WERI-Rb-1 (cell line): Measurements from ENCODE around the gene VEGFB.
A peak's percentile ranks its signal among the peaks of the same experiment; 100 is the strongest.

Experiments used
- DNase-seq: peaks from one replicate; pipeline ENCODE4 v3.0.0-alpha.2; 2020
- H3K27ac ChIP-seq: fragments of 250-450 bp; sonication (Bioruptor Pico); 2 replicates; pipeline ENCODE4 v1.5.1; 2020; ENCODE audit warnings: mild to moderate bottlenecking, moderate library complexity
- H3K27me3 ChIP-seq: fragments of 250-450 bp; sonication (Bioruptor Pico); 2 replicates; pipeline ENCODE4 v1.5.1; 2021; ENCODE audit warnings: mild to moderate bottlenecking, low read depth, moderate library complexity; ENCODE audit not compliant: insufficient read depth, severe bottlenecking
- H3K36me3 ChIP-seq: fragments of 250-450 bp; sonication (Bioruptor Pico); 2 replicates; pipeline ENCODE4 v1.5.1; 2020; ENCODE audit warnings: mild to moderate bottlenecking, moderate library complexity
- H3K4me3 ChIP-seq: 2 replicates; pipeline ENCODE4 v1.5.1; 2011; ENCODE audit warnings: low read depth, mild to moderate bottlenecking, control low read depth, low read length
- H3K9me3 ChIP-seq: fragments of 250-450 bp; sonication (Bioruptor Pico); 2 replicates; pipeline ENCODE4 v1.5.1; 2021; ENCODE audit warnings: mild to moderate bottlenecking, moderate library complexity; ENCODE audit not compliant: severe bottlenecking
- TF ChIP-seq, protein P1 (sequence below): IDR thresholded peaks from 2 replicates; pipeline ENCODE4 v1.5.1; 2011; ENCODE audit warnings: low read depth, mild to moderate bottlenecking, control low read depth, inconsistent platforms, low read length

The VEGFB gene

GRCh38 chr11:64204464-64204989 lies 29.9 kb upstream of the VEGFB start:
- TF ChIP-seq, protein P1, sequence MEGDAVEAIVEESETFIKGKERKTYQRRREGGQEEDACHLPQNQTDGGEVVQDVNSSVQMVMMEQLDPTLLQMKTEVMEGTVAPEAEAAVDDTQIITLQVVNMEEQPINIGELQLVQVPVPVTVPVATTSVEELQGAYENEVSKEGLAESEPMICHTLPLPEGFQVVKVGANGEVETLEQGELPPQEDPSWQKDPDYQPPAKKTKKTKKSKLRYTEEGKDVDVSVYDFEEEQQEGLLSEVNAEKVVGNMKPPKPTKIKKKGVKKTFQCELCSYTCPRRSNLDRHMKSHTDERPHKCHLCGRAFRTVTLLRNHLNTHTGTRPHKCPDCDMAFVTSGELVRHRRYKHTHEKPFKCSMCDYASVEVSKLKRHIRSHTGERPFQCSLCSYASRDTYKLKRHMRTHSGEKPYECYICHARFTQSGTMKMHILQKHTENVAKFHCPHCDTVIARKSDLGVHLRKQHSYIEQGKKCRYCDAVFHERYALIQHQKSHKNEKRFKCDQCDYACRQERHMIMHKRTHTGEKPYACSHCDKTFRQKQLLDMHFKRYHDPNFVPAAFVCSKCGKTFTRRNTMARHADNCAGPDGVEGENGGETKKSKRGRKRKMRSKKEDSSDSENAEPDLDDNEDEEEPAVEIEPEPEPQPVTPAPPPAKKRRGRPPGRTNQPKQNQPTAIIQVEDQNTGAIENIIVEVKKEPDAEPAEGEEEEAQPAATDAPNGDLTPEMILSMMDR, result peak; percentile 72
- Histone ChIP-seq H3K27ac (no peak overlapping the region), H3K36me3 (peaks cover 82% of the 10 kb centered on the region), H3K4me3 (no peak overlapping the region), H3K27me3 (no peaks in the 10 kb centered on the region), H3K9me3 (no peaks in the 10 kb centered on the region)
- DNase-seq, result peak; percentile 76

DNA sequence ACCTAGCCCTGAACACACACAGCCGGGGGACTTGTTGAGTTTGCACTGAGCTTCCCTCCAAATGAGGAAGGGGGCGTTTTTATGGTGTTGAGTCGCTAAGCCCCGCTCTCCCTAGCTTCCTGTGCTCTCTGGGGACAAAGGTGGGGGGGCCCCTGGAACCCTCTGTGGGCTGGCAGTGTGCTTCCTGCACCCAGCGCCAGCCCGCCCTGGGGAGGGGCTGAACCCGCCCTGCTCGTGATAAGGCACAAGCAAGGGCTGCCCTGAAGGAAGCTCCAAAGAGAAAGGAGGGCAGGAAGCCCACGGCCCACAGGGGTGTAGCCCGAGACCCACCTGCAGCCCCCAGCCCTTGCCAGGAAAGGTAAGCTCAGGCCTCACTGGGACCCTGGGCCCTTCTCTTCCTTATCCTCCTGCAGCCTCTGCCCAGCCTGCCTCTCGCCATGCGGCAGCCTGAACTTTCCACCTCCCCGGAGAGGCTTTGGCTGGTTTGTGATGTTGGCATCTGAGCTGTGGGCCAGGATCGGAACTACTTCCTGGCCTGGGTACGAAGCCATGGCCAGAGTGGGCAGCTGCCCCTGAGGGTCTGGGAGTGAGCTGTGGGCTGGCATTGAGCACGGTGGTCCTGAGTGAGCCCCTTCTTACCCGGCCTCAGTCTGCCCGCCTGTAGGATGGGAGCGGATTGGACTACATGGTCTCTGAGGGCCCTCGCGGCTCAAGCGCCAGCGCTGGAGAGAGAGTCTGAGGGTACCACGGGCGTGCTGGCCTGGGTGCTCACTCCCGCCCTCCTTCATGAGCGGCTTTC lies 27.7 kb upstream of the VEGFB start, which contains the start of gene FERMT3:
Gene FERMT3 (plus strand): TSS at position 265 of the 799 bp plus-strand sequence. CDS start 644 bp downstream, outside the sequence.
- Histone ChIP-seq H3K36me3 (peaks cover 60% of the 10 kb centered on the region), H3K9me3 (no peaks in the 10 kb centered on the region), H3K27ac (no peak within 1 kb of the TSS), H3K27me3 (no peaks in the 10 kb centered on the region), H3K4me3 (no peak within 1 kb of the TSS)
- no peak for DNase-seq
- TF ChIP-seq, protein P1, result no peak

- H3K9me3 ChIP-seq, result no peaks in the 10 kb centered on the region
- no peaks in the 10 kb centered on the region for H3K27me3 ChIP-seq
- no peak overlapping the region for H3K27ac ChIP-seq
- H3K36me3 ChIP-seq, result peaks cover 54% of the 10 kb centered on the region
- no peak for DNase-seq
- TF ChIP-seq, protein P1, result no peak
- no peak overlapping the region for H3K4me3 ChIP-seq
These were observed 26.9 kb upstream of the VEGFB start for GRCh38 chr11:64207256-64208085.

DNA sequence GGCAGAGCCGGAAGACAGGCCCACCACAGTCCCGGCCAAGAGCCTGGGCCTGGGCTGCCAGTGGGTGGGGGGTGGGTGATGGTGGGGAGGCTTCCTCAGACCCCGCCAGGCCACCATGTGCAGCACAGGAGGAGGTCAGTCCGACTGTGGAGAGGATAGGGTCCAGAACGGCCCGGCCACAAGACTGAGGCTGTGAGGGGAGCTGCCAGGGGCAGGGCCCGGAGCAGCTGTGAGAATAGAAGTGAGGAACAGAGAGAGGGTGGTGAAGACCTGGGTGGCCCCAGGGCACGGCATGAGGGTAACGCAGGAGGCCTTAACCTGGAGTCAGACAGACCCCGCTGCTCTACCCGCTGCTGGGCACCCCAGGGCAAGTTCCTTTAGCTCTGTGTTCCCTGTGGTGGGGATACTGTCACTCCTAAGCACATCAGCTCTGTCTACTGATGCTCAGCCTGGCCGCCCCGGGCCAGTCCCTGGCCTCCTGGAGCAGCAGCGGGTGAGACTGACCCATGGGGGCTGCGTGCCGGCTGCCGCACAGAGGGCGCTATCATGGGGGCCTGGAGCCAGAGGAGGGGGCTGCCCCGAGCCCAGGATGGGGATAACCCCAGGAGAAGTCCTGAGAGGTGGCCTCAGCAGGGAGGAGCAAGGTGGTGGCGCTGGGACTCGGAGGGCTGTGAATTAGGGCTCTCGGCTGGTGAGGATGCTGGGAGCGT lies 26.1 kb upstream of the VEGFB start:
- no peak overlapping the region for H3K4me3 ChIP-seq
- no peak overlapping the region for H3K27ac ChIP-seq
- no peaks in the 10 kb centered on the region for H3K27me3 ChIP-seq
- DNase-seq, result no peak
- TF ChIP-seq, protein P1, result no peak
- no peaks in the 10 kb centered on the region for H3K9me3 ChIP-seq
- peaks cover 46% of the 10 kb centered on the region for H3K36me3 ChIP-seq

DNA sequence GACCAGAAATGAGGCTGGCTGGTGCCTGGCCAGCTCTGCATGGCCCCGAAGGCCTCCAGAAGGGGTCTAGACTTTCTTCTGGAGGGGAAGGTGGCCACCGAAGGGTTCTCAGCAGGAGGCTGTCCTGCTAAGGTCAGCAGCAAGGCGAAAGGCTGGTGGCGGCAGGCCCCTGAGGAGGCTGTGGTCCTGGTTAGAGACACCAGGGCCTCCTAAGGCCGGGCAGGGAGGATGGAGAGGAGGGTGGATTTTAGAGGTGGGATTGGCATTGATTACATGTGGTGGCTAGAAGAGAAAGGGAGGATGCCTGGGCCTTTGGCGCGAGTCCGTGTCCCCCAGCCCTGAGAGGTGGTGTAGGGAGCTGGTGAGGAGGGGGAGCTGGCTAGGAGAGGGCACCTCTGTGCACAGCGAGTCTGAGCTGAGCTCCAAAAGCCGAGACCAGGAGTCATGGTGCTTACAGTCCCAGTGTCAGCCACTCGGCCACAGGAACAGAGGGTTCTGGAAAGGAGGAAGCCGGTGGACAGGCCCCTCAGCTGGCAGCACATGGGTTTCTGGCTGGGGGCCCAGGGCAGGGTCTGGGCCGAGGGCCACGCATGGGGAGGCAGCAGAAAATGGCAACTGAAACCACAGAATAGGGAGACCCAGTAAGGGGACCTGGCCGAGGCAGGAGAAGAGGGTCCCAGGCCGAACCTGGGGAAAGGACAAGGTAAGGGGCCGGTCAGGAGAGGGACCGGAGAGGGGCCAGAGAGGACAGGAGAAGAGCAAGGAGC lies 25.4 kb upstream of the VEGFB start:
- TF ChIP-seq, protein P1, result no peak
- Histone ChIP-seq H3K27ac (no peak overlapping the region), H3K36me3 (peaks cover 39% of the 10 kb centered on the region), H3K9me3 (no peaks in the 10 kb centered on the region), H3K4me3 (no peak overlapping the region), H3K27me3 (no peaks in the 10 kb centered on the region)
- DNase-seq, result no peak
